Measurements from ENCODE around the gene KRTAP3-3.

- no peak for TF ChIP-seq CTCF (conservative IDR thresholded peaks at IDR 0.05 in 1 of 2, IDR thresholded peaks at IDR 0.05 in 1 of 2; ENCODE audit: low read depth in 1 of 2, low read length in 2 of 2)
- TF ChIP-seq EZH2 (IDR thresholded peaks at IDR 0.05; ENCODE audit: low read length, missing control alignments) = no peak
Observed at GRCh38 chr17:41010441-41010840, 16.5 kb upstream of the KRTAP3-3 start.

Measured in fibroblast of lung (primary cell).